ENCODE measurements around the gene PXDN.

Gene PXDN, protein sequence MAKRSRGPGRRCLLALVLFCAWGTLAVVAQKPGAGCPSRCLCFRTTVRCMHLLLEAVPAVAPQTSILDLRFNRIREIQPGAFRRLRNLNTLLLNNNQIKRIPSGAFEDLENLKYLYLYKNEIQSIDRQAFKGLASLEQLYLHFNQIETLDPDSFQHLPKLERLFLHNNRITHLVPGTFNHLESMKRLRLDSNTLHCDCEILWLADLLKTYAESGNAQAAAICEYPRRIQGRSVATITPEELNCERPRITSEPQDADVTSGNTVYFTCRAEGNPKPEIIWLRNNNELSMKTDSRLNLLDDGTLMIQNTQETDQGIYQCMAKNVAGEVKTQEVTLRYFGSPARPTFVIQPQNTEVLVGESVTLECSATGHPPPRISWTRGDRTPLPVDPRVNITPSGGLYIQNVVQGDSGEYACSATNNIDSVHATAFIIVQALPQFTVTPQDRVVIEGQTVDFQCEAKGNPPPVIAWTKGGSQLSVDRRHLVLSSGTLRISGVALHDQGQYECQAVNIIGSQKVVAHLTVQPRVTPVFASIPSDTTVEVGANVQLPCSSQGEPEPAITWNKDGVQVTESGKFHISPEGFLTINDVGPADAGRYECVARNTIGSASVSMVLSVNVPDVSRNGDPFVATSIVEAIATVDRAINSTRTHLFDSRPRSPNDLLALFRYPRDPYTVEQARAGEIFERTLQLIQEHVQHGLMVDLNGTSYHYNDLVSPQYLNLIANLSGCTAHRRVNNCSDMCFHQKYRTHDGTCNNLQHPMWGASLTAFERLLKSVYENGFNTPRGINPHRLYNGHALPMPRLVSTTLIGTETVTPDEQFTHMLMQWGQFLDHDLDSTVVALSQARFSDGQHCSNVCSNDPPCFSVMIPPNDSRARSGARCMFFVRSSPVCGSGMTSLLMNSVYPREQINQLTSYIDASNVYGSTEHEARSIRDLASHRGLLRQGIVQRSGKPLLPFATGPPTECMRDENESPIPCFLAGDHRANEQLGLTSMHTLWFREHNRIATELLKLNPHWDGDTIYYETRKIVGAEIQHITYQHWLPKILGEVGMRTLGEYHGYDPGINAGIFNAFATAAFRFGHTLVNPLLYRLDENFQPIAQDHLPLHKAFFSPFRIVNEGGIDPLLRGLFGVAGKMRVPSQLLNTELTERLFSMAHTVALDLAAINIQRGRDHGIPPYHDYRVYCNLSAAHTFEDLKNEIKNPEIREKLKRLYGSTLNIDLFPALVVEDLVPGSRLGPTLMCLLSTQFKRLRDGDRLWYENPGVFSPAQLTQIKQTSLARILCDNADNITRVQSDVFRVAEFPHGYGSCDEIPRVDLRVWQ (N-terminal part only)

DNA sequence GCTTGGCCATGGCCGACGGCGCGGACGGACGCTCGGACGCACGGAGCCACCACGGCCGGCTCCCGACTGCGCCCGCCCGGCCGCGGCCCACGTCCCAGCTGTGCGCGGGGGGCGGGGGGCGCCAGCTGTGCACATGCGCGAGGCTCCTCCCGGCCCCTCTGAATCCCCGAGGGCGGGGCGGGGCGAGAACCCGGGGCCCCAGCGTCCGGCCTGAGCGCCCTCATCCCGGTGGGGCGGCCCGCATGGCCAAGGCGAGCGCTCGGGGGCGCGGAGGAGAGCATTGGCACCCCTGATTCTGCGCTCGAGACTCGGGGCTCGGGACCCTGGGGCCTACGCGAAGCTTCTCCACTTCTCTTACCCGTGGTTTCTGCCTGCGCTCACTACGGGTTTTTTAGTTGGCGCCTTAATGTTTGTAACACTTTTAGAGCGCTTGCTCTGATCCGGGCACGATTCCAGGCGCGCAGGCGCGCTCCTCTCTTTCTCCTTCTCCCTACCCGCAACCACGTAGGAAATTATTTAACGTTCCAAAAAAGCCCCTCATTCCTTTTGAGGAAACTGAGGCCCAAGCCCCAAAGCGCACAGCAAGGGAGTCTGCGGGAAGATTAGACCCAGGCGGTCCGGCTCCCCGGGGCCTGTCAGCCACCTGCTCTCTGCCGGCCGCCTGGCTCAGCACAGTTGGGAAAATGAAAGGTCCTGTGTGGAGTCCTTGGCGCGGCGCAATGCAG lies at the start of gene PXDN:
TSS of gene PXDN (minus strand) at position 70 of the 725 bp plus-strand sequence. CDS start at position 10, 60 bp downstream.
- H3K27ac ChIP-seq = peak within 1 kb of the TSS; percentile 70
- TF ChIP-seq, protein P1, sequence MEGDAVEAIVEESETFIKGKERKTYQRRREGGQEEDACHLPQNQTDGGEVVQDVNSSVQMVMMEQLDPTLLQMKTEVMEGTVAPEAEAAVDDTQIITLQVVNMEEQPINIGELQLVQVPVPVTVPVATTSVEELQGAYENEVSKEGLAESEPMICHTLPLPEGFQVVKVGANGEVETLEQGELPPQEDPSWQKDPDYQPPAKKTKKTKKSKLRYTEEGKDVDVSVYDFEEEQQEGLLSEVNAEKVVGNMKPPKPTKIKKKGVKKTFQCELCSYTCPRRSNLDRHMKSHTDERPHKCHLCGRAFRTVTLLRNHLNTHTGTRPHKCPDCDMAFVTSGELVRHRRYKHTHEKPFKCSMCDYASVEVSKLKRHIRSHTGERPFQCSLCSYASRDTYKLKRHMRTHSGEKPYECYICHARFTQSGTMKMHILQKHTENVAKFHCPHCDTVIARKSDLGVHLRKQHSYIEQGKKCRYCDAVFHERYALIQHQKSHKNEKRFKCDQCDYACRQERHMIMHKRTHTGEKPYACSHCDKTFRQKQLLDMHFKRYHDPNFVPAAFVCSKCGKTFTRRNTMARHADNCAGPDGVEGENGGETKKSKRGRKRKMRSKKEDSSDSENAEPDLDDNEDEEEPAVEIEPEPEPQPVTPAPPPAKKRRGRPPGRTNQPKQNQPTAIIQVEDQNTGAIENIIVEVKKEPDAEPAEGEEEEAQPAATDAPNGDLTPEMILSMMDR (IDR thresholded peaks at IDR 0.05; ENCODE audit: low read depth, low read length) = no peak
- peak; percentile 60 for DNase-seq

DNA sequence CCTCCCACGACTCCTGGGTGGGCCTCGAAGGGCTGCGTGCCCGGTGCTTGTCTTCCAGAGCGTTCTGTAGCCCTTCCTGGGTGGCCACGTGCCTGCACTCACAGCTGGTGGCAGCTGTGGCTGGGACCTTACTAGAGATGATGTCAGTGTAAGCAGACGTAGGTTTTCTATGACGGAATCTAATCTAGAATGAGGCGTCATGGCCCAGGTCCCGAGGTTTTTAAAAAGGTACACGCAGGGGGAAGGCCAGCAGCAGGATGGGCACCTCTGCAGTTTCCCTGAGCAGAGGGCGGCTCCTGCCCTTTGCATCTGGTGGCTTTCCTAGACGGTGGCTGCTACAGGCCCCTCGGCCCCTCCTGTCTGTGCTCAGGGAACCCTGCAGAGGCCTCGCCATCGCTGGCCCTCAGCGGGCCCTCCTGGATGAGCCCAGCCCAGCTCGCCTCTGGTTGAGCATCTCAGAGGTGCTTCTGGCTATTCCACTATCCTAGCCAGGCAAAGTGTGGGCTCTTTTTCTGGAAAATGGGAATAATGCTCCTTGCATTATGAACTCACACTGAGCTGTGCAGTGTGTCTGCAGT lies 49.6 kb upstream of the PXDN start:
- no peak overlapping the region for H3K4me3 ChIP-seq (ENCODE audit: low read depth, low read length)
- DNase-seq = no peak
- H3K27ac ChIP-seq = no peak overlapping the region
- H3K36me3 ChIP-seq = no peaks in the 10 kb centered on the region
- no peaks in the 10 kb centered on the region for H3K27me3 ChIP-seq (ENCODE audit: insufficient read depth, low read depth, severe bottlenecking)
- TF ChIP-seq, protein P1 (IDR thresholded peaks at IDR 0.05; ENCODE audit: low read depth, low read length) = no peak
- H3K9me3 ChIP-seq (ENCODE audit: severe bottlenecking) = no peaks in the 10 kb centered on the region

More for the DNA sequence above, at the start of gene PXDN:
- Histone ChIP-seq H3K9me3 (ENCODE audit: severe bottlenecking) (no peaks in the 10 kb centered on the region), H3K36me3 (peaks cover 3% of the 10 kb centered on the region), H3K4me3 (ENCODE audit: low read depth, low read length) (peak within 1 kb of the TSS; percentile 59), H3K27me3 (ENCODE audit: insufficient read depth, low read depth, severe bottlenecking) (peaks cover 5% of the 10 kb centered on the region)

DNA sequence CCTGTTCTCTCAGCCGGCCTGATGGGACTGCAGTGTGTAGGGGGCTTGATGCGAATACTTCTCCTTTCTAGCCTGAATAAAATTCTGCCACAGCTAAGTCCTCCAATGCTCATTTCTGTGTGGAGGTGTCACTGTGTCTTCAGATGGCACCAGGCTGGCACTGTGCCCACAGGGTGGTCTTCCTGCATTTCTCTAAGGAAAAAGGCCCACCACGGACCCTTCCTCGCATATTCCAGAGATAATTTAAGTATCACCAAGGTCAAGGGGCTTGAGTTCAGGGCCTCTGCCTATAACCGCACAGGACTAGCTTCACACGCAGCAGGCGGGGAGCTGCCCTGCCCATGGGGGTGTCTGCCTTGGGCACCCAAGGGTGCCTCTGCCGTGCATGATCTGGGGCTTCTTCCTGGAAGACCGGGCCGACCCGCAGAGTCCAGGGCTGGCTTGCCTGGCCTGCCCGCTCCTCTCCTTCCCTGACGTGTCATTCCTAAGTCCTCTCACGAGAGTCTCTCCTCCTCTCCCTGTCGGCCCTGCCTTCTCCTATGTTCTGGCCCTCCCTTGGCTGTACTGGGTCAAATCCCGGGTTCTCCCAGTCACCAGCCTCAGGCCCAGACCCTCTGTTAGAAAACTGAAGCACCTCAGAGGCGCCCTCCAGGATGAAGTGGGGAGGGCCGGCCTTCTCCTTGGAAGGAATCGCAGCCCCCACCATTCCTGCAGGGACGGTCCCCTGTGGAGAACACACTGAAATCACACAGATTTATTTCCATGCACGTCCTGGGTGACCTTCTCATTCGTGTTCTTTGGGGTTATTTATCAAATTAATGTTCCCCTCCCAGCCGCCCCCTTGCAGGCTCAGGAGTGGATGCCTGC lies 48.9 kb upstream of the PXDN start:
- H3K27ac ChIP-seq = no peak overlapping the region
- no peaks in the 10 kb centered on the region for H3K9me3 ChIP-seq (ENCODE audit: severe bottlenecking)
- H3K36me3 ChIP-seq = no peaks in the 10 kb centered on the region
- TF ChIP-seq, protein P1 (IDR thresholded peaks at IDR 0.05; ENCODE audit: low read depth, low read length) = no peak
- no peak for DNase-seq
- no peaks in the 10 kb centered on the region for H3K27me3 ChIP-seq (ENCODE audit: insufficient read depth, low read depth, severe bottlenecking)
- no peak overlapping the region for H3K4me3 ChIP-seq (ENCODE audit: low read depth, low read length)

DNA sequence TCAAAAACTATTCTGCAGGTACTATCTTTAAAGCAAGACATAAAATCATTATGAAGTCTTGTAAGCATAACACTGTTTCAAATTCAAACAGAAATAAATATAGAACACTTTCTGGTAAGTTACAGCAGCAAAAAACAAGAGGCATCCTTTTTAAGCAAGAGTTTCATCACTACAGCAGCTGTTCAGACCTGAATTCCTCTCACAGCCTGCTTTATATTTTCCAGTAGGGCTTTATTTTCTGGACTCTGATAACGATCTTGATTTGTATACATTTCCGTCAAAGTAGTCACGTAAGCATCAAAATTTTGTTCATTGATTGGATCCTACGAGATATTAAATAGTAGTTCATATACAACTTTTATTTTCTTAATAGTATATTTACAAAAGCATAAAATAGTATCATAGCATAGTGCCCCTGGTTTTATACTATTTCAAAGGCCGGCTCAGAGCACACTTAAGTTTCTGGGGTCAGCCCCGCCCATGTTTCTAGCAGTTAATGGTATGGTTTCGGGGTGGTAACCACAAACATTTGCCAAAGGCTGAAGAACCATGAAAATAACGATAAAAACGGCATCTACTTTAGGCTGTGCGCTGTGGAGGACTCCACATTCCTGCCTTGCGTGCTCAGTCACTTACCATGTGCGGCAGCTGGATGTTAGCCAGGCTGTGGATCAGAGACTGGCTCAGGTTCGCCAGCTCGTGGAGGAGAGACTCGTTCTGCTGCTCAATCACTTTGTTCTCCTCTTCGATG lies 47.5 kb upstream of the PXDN start:
- Histone ChIP-seq H3K9me3 (ENCODE audit: severe bottlenecking) (no peaks in the 10 kb centered on the region), H3K27ac (no peak overlapping the region), H3K4me3 (ENCODE audit: low read depth, low read length) (no peak overlapping the region), H3K27me3 (ENCODE audit: insufficient read depth, low read depth, severe bottlenecking) (no peaks in the 10 kb centered on the region), H3K36me3 (no peaks in the 10 kb centered on the region)
- no peak for DNase-seq
- TF ChIP-seq, protein P1 (IDR thresholded peaks at IDR 0.05; ENCODE audit: low read depth, low read length) = no peak

Data from WERI-Rb-1 (cell line).